Spleen (tissue), 7 donors: Measurements from ENCODE around the gene PCNX2.

Source experiments
- POLR2AphosphoS5 ChIP-seq, 3 donors: sonication (generic); formaldehyde crosslinking; IDR thresholded peaks; one replicate each; pipeline ENCODE4 v1.5.1; 2017; ENCODE audit warnings: antibody characterized with exemption in 3 of 3
- TF ChIP-seq, protein P1 (sequence below), 11 experiments: fragments of 200-600 bp in 7 of 11; fragments of 450-650 bp in 4 of 11; sonication (generic) in 4 of 11; IDR thresholded peaks in 8 of 11; conservative IDR thresholded peaks in 3 of 11; 1 replicate in 7 of 11; 2 replicates in 4 of 11; pipeline versions ENCODE4 v1.4.0 to v1.8.0; 2016 to 2021; ENCODE audit warnings: antibody characterized with exemption in 11 of 11, inconsistent platforms in 4 of 11, mild to moderate bottlenecking in 1 of 11
- donor health status: DM: no; HTN: no; CAD: no; lungs with moderate emphysema.
- donor health status: DM: no; HTN: no; CAD: no.
- donor health status: DM: no; HTN: no; CAD: no.

DNA sequence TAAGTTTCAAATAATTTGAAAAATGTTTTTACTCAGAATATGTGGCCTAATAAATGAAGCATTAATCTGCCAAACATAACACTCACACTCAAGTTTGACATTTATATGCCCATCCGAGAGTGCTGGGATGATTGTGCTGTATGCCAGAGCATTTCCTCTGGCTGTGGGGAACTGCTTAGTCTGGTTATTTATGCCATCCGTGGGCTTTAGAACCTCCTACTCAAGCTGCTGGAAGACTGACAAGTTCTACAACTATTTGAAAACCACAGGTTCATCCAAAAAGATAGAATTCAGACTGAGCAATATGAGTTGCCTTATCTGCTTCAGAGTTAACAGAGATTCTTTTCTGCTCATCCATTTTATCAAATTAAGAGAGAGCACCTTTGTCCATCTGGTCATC, 25.9 kb downstream of the PCNX2 start:
- TF ChIP-seq, protein P1, sequence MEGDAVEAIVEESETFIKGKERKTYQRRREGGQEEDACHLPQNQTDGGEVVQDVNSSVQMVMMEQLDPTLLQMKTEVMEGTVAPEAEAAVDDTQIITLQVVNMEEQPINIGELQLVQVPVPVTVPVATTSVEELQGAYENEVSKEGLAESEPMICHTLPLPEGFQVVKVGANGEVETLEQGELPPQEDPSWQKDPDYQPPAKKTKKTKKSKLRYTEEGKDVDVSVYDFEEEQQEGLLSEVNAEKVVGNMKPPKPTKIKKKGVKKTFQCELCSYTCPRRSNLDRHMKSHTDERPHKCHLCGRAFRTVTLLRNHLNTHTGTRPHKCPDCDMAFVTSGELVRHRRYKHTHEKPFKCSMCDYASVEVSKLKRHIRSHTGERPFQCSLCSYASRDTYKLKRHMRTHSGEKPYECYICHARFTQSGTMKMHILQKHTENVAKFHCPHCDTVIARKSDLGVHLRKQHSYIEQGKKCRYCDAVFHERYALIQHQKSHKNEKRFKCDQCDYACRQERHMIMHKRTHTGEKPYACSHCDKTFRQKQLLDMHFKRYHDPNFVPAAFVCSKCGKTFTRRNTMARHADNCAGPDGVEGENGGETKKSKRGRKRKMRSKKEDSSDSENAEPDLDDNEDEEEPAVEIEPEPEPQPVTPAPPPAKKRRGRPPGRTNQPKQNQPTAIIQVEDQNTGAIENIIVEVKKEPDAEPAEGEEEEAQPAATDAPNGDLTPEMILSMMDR (IDR thresholded peaks at IDR 0.05 in 8 of 11, conservative IDR thresholded peaks at IDR 0.05 in 3 of 11): no peak
- no peak for TF ChIP-seq POLR2AphosphoS5 (IDR thresholded peaks at IDR 0.05)
